HG02943 (cell line): ENCODE data around the gene AFF4.

ENCODE experiments used
- ATAC-seq: cut with Tn5 transposase; IDR thresholded peaks from one replicate; pipeline ENCODE4 v1.9.1; 2021; ENCODE audit warnings: mild to moderate bottlenecking, low read depth, moderate library complexity; ENCODE audit not compliant: unreplicated experiment

AFF4 gene

GRCh38 chr5:132895719-132896305 is 67.6 kb downstream of the AFF4 start:
- no peak for ATAC-seq

DNA sequence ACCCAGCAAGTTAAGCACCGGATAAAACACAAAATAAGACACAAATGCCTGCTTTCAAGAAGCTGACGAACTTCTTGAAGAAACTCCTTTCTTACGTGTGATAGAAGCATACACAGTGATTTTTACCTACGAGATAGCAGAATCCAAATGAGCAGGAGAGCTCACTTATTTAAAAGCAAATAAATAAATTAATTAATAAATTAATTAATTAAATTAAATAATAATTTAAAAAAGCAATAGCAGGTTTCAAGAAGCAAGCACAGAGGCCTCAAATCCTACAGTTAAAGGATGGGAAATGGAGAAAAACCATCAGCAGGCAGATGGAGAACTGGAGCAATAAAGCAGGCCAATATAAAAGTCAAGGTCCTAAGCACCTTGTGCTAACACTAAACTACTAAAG is 72.6 kb downstream of the AFF4 start:
- no peak for ATAC-seq

- no peak for ATAC-seq
Measured at GRCh38 chr5:132889501-132889900, 73.9 kb downstream of the AFF4 start.

GRCh38 chr5:132887283-132887682 is 76.2 kb downstream of the AFF4 start:
- ATAC-seq: no peak

- no peak for ATAC-seq
Measured at GRCh38 chr5:132886064-132886823, 77.2 kb downstream of the AFF4 start.

GRCh38 chr5:132884548-132884947 is 78.9 kb downstream of the AFF4 start:
- no peak for ATAC-seq

DNA sequence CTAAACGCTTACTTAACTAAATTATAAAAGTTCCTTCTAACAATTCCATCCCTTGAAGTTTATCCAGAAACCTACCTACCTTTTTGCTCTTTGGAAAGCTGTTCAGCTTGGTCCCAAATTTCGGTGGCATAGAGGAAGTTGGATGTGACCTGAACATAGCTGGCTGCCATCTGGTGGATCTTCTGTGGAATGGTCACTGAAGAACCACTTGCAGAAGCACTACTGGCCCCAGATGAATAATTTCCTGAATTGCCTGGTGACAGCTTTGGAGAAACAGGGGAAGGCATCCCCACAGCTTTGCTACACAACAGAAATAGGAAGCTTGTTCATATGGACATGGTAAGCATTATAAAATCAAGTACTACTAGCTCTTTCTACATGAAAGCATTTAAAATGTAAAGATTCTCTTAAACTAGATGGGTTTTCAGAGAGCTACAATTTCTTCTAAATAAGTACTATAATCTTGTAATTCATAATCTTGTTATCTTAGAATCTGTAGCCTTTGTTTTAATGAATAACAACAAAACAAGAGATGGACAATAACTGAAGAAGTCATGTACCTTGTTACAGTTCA is 80.1 kb downstream of the AFF4 start:
- no peak for ATAC-seq

- ATAC-seq: no peak
Measured at GRCh38 chr5:132877938-132878337, 85.5 kb downstream of the AFF4 start.

DNA sequence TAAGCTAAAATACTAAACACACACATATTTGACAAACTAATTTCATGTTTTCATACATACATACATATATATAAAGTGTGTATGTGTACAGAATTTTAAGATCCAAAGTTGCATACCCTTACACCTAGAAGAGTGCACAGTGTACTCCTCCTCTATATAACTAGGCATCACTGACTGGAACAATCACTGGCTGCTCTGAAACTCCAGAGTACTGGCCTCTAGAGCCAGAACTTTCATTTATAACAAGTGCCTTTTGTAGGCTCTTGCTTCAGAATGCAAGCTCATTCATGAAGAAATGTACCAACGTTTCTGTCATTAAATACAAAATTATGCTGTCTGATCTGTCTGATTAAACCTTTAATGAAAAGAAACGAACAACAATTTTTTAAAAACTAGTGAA is 86.0 kb downstream of the AFF4 start:
- ATAC-seq: no peak

DNA sequence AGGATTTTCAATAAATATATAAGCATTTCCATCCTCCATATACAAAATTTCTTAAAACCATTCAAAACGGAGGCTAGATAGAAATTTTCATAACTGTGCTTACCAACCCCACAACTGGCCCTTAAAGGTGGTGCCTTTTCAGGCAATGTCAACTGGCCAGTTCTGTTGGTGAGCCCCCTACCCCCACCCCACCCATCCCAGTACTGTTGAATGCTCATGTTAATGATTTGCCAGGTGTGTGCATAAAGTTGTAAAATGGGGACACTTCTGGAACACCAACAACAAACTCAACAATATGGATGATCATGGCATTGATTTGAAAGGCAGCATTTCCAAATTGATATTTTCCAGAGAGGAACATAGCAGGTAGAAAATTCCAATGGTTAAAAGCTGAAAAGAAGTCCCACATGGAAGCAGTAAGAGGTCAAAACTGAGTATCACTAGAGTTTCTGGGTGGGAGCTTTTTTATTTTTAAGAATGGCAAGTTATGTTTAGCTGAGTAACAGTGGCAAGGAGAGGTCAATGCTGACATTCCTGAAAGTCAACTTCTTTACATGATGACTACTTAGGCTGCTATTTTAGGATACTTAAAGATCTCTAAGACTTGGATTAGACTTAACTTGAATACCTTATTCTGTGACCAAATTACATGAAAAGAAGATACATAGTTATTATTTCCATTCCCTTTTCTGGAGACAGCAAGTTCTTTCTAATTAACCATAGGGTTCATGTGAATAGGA is 87.2 kb downstream of the AFF4 start:
- ATAC-seq: no peak

- ATAC-seq: no peak
Measured at GRCh38 chr5:132873930-132874271, 89.5 kb downstream of the AFF4 start.

DNA sequence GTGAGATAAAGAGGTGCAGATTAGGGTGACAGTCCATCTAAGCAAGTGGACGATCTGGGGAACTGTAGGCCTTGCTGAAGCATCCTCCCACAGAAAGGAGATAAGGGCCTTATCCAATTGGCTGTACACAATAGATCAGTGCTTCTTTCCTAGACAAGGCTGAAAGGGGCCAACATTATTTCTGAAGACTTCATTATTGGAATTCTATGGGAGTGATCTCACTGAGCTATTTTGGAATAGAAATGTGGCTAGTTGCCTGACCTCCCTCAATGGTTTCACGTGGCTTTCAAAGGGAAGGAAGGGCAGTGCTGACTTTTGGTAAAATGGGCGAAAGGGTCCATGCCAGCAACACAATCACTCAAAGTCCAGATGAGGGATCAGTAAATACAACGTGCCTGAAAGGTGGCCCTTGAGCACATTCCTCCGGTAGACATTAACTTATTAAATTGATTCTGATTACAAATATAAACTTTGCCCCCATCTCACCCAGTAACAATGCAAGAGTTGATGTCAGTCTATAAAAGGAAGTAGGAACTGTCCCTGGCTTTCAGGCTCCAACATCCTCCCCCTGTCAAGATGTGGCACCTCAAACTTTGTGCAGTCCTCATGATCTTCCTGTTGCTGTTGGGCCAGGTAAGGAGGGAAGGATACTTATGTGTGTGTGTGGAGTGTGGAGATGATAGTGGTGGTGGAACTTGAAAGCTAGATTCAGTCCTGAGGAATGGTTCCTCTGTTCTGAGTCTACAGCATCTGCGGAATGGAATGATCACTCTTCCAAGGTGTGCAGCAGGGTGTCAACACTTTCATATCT is 90.1 kb downstream of the AFF4 start, which contains the start of gene LEAP2:
Gene LEAP2 (plus strand): TSS at position 550 of the 811 bp plus-strand sequence. CDS start 27 bp downstream, at position 577.
- ATAC-seq: no peak

DNA sequence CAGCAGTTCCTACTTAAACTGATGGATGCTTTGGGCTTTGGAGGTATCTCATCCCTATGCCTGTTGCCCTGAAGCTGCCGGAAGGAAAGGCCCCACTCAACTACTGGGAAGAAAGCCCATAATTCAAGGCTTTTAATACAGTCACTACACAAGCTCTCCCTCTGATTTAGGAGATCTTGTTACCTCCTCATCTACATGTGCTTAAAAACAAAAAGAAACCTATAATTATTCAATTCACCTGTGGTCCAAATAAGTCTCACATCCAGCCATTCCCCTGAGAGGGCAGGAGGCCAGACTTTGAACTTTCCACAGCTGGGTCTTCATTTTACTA is 90.7 kb downstream of the AFF4 start:
- no peak for ATAC-seq

DNA sequence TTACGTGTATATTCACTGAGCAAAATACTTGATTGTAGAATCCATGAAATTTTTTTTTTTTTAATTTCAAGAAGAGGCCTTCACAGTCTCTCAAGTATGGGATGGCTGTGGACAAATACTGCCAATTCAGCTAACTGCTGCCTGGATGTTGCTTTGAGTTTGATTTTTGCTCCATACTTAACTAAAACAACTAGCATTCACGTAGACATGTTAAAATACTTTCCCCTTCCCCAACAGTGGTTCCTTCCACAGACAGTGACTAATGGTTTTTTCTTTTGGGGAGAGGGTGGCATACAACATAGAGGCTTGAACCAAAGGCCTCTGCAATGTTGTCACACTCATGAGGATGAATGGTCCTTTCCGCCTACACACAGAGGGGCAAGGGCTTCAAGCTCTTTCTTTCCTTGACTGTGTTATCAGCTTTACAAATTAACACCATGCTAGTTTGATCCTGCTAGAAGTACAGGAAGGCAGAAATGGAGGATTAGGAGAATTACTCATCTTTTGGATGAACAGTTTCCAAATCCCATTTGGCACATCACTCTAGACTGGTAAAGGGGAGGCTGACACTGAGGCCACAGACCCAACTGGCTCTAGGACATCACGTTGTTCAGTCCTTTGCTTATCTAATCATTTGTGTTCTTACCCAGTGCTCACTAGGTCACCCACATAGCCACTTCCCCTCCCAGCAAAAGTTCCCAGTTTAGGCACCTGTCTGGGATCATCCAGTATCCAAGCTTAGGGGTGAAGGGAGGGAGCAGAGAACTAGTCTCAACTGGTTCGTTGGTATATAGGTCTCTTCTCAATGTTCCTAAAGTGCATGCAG is 91.8 kb downstream of the AFF4 start:
- no peak for ATAC-seq

- no peak for ATAC-seq
Measured at GRCh38 chr5:132870801-132871200, 92.6 kb downstream of the AFF4 start.

DNA sequence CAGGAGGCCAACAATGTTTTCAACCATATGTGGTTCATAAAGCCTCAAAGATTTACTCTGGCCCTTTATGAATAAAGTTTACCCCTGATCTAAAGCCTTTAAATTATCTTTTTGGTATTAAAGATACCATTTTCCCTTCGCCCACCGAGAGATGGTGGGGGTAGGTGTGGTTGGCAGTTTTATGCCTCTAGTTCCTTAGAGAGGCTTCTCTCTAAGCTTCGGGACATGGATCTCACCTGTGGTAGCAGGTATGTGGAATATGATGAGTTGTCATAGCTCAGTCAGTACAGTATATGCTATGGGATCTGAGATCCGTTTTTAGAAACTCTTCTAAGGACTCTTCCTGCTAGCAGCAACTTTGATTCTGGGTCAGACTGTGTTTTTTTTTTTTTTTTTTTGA is 94.7 kb downstream of the AFF4 start:
- no peak for ATAC-seq

GRCh38 chr5:132867046-132867451 is 96.4 kb downstream of the AFF4 start:
- no peak for ATAC-seq

DNA sequence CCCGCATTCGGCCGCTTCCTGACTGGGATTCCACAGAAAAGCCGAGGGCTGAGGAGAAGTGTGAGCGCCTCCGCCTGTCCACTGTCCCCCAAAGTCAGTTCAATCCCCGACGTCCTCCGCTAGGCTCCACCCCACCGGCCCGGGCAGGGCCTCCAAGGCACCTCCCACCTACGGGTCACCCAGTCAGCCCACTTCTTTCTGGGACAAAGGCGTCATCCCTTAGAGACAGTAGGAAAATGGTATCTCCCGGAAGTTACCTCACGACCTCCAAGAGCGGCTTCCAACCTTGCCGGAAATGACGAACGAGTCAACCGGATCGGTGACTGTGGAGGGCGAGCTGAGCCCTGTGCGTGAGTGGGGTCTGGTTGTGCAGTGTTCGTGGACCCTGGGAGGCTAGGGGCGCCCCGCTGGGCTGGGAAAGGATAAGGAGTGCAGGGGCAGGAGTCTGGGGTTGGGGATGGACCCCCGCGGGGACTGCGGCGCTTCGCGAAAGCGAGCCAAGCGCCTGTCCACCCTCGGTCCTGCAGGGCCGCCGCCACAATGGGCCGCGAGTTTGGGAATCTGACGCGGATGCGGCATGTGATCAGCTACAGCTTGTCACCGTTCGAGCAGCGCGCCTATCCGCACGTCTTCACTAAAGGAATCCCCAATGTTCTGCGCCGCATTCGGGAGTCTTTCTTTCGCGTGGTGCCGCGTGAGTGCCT is 96.9 kb downstream of the AFF4 start, which contains the start of the genes GDF9 and UQCRQ:
Gene GDF9 (minus strand): TSS at position 128 of the 704 bp plus-strand sequence. CDS start 1,936 bp downstream, outside the sequence.
Gene UQCRQ (plus strand): TSS at position 301 of the 704 bp plus-strand sequence. CDS start 240 bp downstream, at position 541.
- ATAC-seq: peak; percentile 99
